CD4-positive, CD25-positive, alpha-beta regulatory T cell (primary cell): ENCODE measurements around the gene SURF4. TPM values are rescaled to one million over a fixed set of nuclear protein-coding genes. Genes with fewer than 3 reads are reported as not detected.
"Not testable (repeated sequence)": the region's sequence is repeated elsewhere in the genome, so short reads cannot be mapped to it uniquely, and the experiment has no call there.

Experiments used
- ATAC-seq, 2 donors: fragments of 150-1000 bp; cut with Tn5 transposase; one replicate each; pipeline ENCODE4 v1.10.0; 2021; ENCODE audit warnings: low read depth in 2 of 2, moderate number of reproducible peaks in 2 of 2, moderate library complexity in 1 of 2
- DNase-seq, 3 donors: peaks; one replicate each; pipeline versions ENCODE4 v3.0.0 to v3.0.0-alpha.2; 2012 to 2022; ENCODE audit warnings: mixed read lengths in 1 of 3
- H3K27ac ChIP-seq: one replicate; pipeline ENCODE4 v1.7.0; 2013; ENCODE audit warnings: mild to moderate bottlenecking, low read length; ENCODE audit not compliant: insufficient read depth, poor library complexity, severe bottlenecking
- H3K27me3 ChIP-seq: one replicate; pipeline ENCODE4 v1.7.0; 2013; ENCODE audit warnings: low read length; ENCODE audit not compliant: control insufficient read depth, insufficient read depth
- H3K36me3 ChIP-seq: one replicate; pipeline ENCODE4 v1.7.0; 2013; ENCODE audit warnings: mild to moderate bottlenecking, low read length, moderate library complexity; ENCODE audit not compliant: control insufficient read depth, insufficient read depth
- H3K4me1 ChIP-seq: 2 replicates; pipeline ENCODE4 v1.7.0; 2013; ENCODE audit warnings: mild to moderate bottlenecking, low read length; ENCODE audit not compliant: insufficient read depth, control insufficient read depth, poor library complexity, severe bottlenecking
- H3K4me3 ChIP-seq: one replicate; pipeline ENCODE4 v1.7.0; 2013; ENCODE audit warnings: low read depth, mild to moderate bottlenecking, low read length, moderate library complexity
- H3K9me3 ChIP-seq, 2 experiments: 1 replicate in 1 of 2; 2 replicates in 1 of 2; pipeline ENCODE4 v1.7.0; 2013; ENCODE audit warnings: low read length in 2 of 2, mild to moderate bottlenecking in 1 of 2, moderate library complexity in 1 of 2; ENCODE audit not compliant: control insufficient read depth in 2 of 2
- H3K27ac Mint-ChIP-seq, 3 donors: one replicate each; pipeline ENCODE4 v1.8.0; 2020 to 2022; ENCODE audit warnings: mild to moderate bottlenecking in 3 of 3, mixed read lengths in 3 of 3, moderate library complexity in 2 of 3
- H3K27me3 Mint-ChIP-seq: one replicate; pipeline ENCODE4 v1.8.0; 2022; ENCODE audit warnings: mild to moderate bottlenecking, mixed read lengths
- H3K36me3 Mint-ChIP-seq: one replicate; pipeline ENCODE4 v1.8.0; 2020; ENCODE audit warnings: mixed read lengths
- H3K4me1 Mint-ChIP-seq, 4 donors: one replicate each; pipeline ENCODE4 v1.8.0; 2020 to 2022; ENCODE audit warnings: mixed read lengths in 4 of 4, mild to moderate bottlenecking in 1 of 4
- H3K4me3 Mint-ChIP-seq, 4 donors: one replicate each; pipeline ENCODE4 v1.8.0; 2020 to 2022; ENCODE audit warnings: mild to moderate bottlenecking in 4 of 4, mixed read lengths in 4 of 4, moderate library complexity in 3 of 4
- H3K9me3 Mint-ChIP-seq, 7 donors: one replicate each; pipeline ENCODE4 v1.8.0; 2020 to 2022; ENCODE audit warnings: mixed read lengths in 7 of 7, mild to moderate bottlenecking in 3 of 7, moderate library complexity in 2 of 7
- polyA plus RNA-seq, 4 donors: library from polyadenylated mRNA; unstranded; fragments of 300-500 nt; fragmentation: Illumina TruSeq; gene quantifications; one replicate each; pipeline ENCODE4 v1.2.3, GENCODE V29; 2021
- total RNA-seq: library from RNA; stranded (reverse); gene quantifications from one replicate; pipeline ENCODE4 v1.2.3, GENCODE V29; 2022

Gene SURF4
- total and polyA plus RNA-seq, 5 donors from 2014 or later, result 132 to 227 (median 206) TPM

DNA sequence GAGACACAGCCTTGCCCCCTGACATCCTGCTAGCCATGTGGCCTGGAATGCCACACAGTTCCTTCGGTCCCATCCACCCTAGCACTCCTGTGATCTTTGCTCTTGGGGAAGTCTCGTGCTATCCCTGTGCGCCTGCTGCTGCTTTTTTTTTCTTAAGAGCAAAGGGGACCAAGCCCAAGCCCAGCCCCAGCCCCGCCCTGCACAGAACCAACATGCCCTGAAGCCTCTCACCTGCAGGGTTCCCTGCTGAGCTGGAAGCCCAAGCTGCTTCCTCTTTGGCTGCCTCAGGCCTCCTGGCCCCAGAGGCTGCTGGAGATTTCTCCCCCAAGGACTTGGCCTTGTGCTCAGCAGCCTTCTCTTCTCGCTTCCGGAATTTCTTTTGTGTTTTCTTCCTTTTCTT is 41.7 kb downstream of the SURF4 start:
- peaks cover 21% of the 10 kb centered on the region for H3K36me3 Mint-ChIP-seq
- Histone ChIP-seq H3K27me3 (no peaks in the 10 kb centered on the region), H3K4me1 (peaks cover 31% of the 10 kb centered on the region), H3K27ac (no peak overlapping the region), H3K9me3 (no peaks in the 10 kb centered on the region), H3K36me3 (peaks cover 42% of the 10 kb centered on the region), H3K4me3 (no peak overlapping the region)
- H3K4me3 Mint-ChIP-seq, result peak overlapping the region in 3 of 4 donors; percentile 29 to 98 (median 50)
- H3K27ac Mint-ChIP-seq, result no peak overlapping the region
- no peak for ATAC-seq
- peaks cover 0 to 52% (median 19%) of the 10 kb centered on the region in 4 donors for H3K4me1 Mint-ChIP-seq
- H3K9me3 Mint-ChIP-seq, result no peaks in the 10 kb centered on the region
- DNase-seq, result no peak
- H3K27me3 Mint-ChIP-seq, result no peaks in the 10 kb centered on the region

DNA sequence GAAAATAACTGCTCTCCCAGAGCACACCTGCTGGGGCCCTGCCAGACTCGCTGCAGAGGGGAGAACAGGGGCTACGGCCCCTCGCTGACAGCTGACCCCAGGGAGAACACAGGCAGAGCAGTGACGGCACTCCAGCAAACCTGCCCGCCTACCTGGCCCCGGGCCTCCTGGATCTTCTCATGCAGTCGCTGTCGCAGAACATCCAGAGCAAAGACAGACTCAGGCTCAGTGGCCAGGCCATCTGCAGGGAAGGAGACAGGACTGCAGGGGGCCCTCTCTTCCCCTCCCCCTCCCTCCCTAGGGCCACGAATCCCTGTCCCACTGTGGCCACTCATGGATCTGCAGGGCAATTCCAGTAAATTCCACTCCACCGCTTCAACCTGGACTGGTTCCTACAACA is 42.3 kb downstream of the SURF4 start:
- DNase-seq (no peak), ATAC-seq (no peak)
- no peaks in the 10 kb centered on the region for H3K27me3 Mint-ChIP-seq
- peaks cover 42% of the 10 kb centered on the region for H3K36me3 ChIP-seq
- no peaks in the 10 kb centered on the region for H3K9me3 ChIP-seq
- H3K4me3 Mint-ChIP-seq, result peak overlapping the region in 3 of 4 donors; percentile 44 to 50 (median 47)
- no peak overlapping the region for H3K27ac Mint-ChIP-seq
- no peaks in the 10 kb centered on the region for H3K9me3 Mint-ChIP-seq
- no peak overlapping the region for H3K4me3 ChIP-seq
- no peak overlapping the region for H3K27ac ChIP-seq
- H3K27me3 ChIP-seq, result no peaks in the 10 kb centered on the region
- peaks cover 0 to 53% (median 21%) of the 10 kb centered on the region in 4 donors for H3K4me1 Mint-ChIP-seq
- H3K36me3 Mint-ChIP-seq, result peaks cover 17% of the 10 kb centered on the region
- peaks cover 31% of the 10 kb centered on the region for H3K4me1 ChIP-seq

DNA sequence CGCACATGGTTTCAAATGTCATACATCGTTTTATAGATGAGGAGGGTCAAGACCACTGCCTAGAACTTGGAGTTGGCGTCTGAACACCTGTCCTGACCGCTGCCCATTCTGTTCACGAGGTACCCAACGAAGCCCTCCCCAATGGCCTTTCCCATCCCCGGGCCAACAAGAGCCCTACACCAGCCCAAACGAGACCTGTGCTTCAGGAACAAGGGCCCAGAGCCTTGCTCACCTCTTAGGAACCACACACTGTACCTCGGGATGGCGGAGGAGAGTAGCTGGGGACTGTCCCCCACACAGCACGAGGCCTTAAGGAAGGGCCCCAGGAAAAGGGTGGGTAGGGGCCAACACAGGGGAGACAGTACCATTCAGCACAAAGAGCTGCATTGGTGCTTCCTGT is 42.8 kb downstream of the SURF4 start:
- H3K27ac ChIP-seq, result no peak overlapping the region
- Mint-ChIP-seq H3K27ac (no peak overlapping the region), H3K36me3 (peaks cover 17% of the 10 kb centered on the region), H3K9me3 (no peaks in the 10 kb centered on the region), H3K4me3 (peak overlapping the region in 3 of 4 donors; percentile 41 to 47 (median 44)), H3K27me3 (no peaks in the 10 kb centered on the region), H3K4me1 (peaks cover 0 to 52% (median 21%) of the 10 kb centered on the region in 4 donors)
- no peaks in the 10 kb centered on the region for H3K9me3 ChIP-seq
- H3K36me3 ChIP-seq, result peaks cover 42% of the 10 kb centered on the region
- H3K4me1 ChIP-seq, result peaks cover 31% of the 10 kb centered on the region
- ATAC-seq (no peak), DNase-seq (no peak)
- H3K27me3 ChIP-seq, result no peaks in the 10 kb centered on the region
- no peak overlapping the region for H3K4me3 ChIP-seq

- Mint-ChIP-seq H3K36me3 (peaks cover 17% of the 10 kb centered on the region), H3K4me1 (peaks cover 0 to 52% (median 20%) of the 10 kb centered on the region in 4 donors), H3K4me3 (peak overlapping the region in 2 of 4 donors; percentile 41 to 65), H3K27ac (no peak overlapping the region), H3K27me3 (no peaks in the 10 kb centered on the region), H3K9me3 (no peaks in the 10 kb centered on the region)
- Histone ChIP-seq H3K27ac (no peak overlapping the region), H3K4me1 (peaks cover 31% of the 10 kb centered on the region), H3K36me3 (peaks cover 42% of the 10 kb centered on the region), H3K9me3 (no peaks in the 10 kb centered on the region), H3K27me3 (no peaks in the 10 kb centered on the region), H3K4me3 (no peak overlapping the region)
- no peak for DNase-seq
- ATAC-seq, result no peak
Observed at GRCh38 chr9:133332381-133332730, 43.5 kb downstream of the SURF4 start.

- peaks cover 0 to 49% (median 18%) of the 10 kb centered on the region in 4 donors for H3K4me1 Mint-ChIP-seq
- H3K4me3 Mint-ChIP-seq, result peak overlapping the region in 2 of 4 donors; percentile 41 to 65
- H3K27me3 Mint-ChIP-seq, result no peaks in the 10 kb centered on the region
- DNase-seq (no peak), ATAC-seq (no peak)
- H3K27ac ChIP-seq, result no peak overlapping the region
- no peak overlapping the region for H3K27ac Mint-ChIP-seq
- peaks cover 17% of the 10 kb centered on the region for H3K36me3 Mint-ChIP-seq
- H3K9me3 Mint-ChIP-seq, result no peaks in the 10 kb centered on the region
- peaks cover 42% of the 10 kb centered on the region for H3K36me3 ChIP-seq
- H3K4me3 ChIP-seq, result no peak overlapping the region
- peaks cover 28% of the 10 kb centered on the region for H3K4me1 ChIP-seq
- no peaks in the 10 kb centered on the region for H3K27me3 ChIP-seq
- H3K9me3 ChIP-seq, result no peaks in the 10 kb centered on the region
Observed at GRCh38 chr9:133331641-133332380, 44.0 kb downstream of the SURF4 start.

DNA sequence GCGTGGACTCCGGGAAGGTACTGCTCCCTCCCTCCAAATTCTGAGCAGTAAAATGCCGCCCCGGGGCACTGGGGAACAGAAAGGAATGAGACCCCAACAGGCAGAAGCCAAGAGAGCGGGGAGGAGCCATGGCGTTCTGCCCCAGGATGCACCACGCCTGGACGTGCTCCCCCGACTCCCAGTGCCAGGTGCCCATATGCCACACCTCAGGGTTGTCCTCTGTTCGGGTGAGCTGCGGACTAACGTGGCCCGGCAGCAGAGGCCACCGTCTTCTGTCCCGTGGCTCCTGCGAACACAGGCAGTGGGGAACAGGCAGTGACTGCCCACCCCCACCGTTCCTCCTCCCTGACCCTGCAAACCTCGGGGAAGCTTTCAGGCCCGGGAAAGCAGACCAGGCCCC is 44.6 kb downstream of the SURF4 start:
- Histone ChIP-seq H3K4me3 (no peak overlapping the region), H3K36me3 (peaks cover 42% of the 10 kb centered on the region), H3K9me3 (no peaks in the 10 kb centered on the region), H3K27me3 (no peaks in the 10 kb centered on the region), H3K4me1 (peaks cover 22% of the 10 kb centered on the region), H3K27ac (no peak overlapping the region)
- Mint-ChIP-seq H3K36me3 (peaks cover 17% of the 10 kb centered on the region), H3K9me3 (no peaks in the 10 kb centered on the region), H3K27me3 (no peaks in the 10 kb centered on the region), H3K4me3 (no peak overlapping the region), H3K27ac (no peak overlapping the region), H3K4me1 (peaks cover 0 to 44% (median 17%) of the 10 kb centered on the region in 4 donors)
- no peak for ATAC-seq
- no peak for DNase-seq

GRCh38 chr9:133329306-133330156 is 46.3 kb downstream of the SURF4 start:
- H3K4me3 Mint-ChIP-seq, result not testable (repeated sequence)

More at GRCh38 chr9:133329306-133330156, 46.3 kb downstream of the SURF4 start:
- Mint-ChIP-seq H3K36me3 (peaks cover 17% of the 10 kb centered on the region), H3K4me1 (peaks cover 0 to 29% (median 10%) of the 10 kb centered on the region in 4 donors), H3K27ac (peak overlapping the region in 1 of 3 donors; percentile 81)
- not testable (repeated sequence) for H3K4me3 ChIP-seq, DNase-seq, H3K9me3 Mint-ChIP-seq, ATAC-seq, H3K4me1 ChIP-seq, H3K27me3 Mint-ChIP-seq, H3K27me3 ChIP-seq, H3K9me3 ChIP-seq, H3K27ac ChIP-seq
- peaks cover 42% of the 10 kb centered on the region for H3K36me3 ChIP-seq
